Gastroesophageal sphincter (tissue), 3 donors: ENCODE results near the gene DHDH.

Experiments
- CTCF ChIP-seq, 4 experiments: fragments of 200-600 bp in 2 of 4; fragments of 450-650 bp in 2 of 4; sonication (generic) in 1 of 4; IDR thresholded peaks; one replicate each; pipeline ENCODE4 v1.5.1; 2017 to 2019; ENCODE audit warnings: antibody characterized with exemption in 4 of 4, mild to moderate bottlenecking in 2 of 4, moderate library complexity in 2 of 4
- POLR2A ChIP-seq, 2 donors: fragments of 450-650 bp; IDR thresholded peaks; one replicate each; pipeline ENCODE4 v1.6.1; 2017; ENCODE audit warnings: antibody characterized with exemption in 2 of 2, mild to moderate bottlenecking in 2 of 2, moderate library complexity in 1 of 2
- POLR2AphosphoS5 ChIP-seq: sonication (generic); formaldehyde crosslinking; IDR thresholded peaks from one replicate; pipeline ENCODE4 v1.6.1; 2017; ENCODE audit warnings: antibody characterized with exemption

GRCh38 chr19:48965040-48965805 lies 31.7 kb downstream of the DHDH start, which contains the start of gene FTL:
- no peak for TF ChIP-seq CTCF (IDR thresholded peaks at IDR 0.05)
- peak; percentile 100 for TF ChIP-seq POLR2AphosphoS5
- TF ChIP-seq POLR2A (IDR thresholded peaks at IDR 0.05) = peak; percentile 99 to 100
